ENCODE measurements around the gene CDKAL1.
"Not testable (repeated sequence)": the region's sequence is repeated elsewhere in the genome, so short reads cannot be mapped to it uniquely, and the experiment has no call there.

Gene CDKAL1

DNA sequence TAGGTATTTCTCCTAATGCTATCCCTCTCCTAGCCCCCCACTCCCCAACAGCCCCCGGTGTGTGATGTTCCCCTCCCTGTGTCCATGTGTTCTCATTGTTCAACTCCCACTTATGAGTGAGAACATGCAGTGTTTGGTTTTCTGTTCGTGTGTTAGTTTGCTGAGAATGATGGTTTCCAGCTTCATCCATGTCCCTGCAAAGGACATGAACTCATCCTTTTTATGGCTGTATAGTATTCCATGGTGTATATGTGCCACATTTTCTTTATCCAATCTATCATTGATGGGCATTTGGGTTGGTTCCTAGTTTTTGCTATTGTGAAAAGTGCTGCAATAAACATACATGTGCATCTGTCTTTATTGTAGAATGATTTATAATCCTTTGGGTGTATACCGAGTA is 56.2 kb downstream of the CDKAL1 start:
- not testable (repeated sequence) for DNase-seq (ENCODE audit: low read depth in 1 of 2, low spot score in 1 of 2)

DNA sequence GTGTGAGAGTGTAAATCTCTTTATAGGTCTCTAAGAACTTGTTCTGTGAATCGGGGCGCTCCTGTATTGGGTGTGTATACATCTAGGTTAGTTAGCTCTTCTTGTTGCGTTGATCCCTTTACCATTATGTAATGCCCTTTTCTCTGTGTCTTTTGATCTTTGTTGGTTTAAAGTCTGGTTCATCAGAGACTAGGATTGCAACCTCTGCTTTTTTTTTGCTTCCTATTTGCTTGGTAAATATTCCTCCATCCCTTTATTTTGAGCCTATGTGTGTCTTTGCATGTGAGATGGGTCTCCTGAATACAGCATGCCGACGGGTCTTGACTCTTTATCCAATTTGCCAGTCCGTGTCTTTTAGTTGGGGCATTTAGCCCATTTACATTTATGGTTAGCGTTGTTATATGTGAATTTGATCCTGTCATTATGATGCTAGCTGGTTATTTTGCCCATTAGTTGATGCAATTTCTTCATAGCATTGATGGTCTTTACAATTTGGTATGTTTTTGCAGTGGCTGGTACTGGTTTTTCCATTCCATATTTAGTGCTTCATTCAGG is 60.1 kb downstream of the CDKAL1 start:
- not testable (repeated sequence) for DNase-seq (ENCODE audit: low read depth in 1 of 2, low spot score in 1 of 2)

DNA sequence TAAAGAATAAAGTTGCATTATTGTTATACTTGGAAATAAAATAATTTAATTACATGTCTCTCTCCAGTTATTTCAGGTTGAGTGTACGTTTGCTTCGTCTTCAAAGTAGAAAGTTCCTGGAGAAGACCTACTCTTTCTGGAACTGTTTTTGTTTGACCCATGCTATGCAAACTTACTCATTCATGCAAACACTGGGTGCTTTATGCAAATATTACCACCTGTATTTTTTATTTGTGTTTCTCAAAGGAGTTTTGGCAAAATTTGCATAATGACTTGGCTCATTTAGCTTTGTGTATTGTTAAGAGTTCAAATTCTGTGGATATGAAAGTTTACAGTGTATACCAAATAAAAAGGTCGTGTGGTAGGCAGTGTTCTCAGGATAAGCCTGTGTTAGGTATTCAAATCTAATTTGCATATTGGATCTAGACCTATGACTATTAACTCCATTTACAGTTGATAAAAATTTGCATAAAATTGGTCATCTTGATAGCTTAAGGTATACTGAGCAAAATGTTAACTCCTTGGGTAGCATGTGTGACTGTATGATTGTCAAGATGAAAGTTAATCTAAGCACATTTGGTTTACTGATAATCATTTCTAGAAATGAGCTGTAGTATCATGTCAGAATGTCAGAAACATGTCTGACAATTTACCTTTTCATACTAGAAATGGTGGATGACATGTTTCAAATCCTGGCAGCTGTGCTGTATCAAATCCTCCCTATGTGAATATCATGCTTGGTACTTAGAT is 65.2 kb downstream of the CDKAL1 start:
- DNase-seq (ENCODE audit: low read depth in 1 of 2, low spot score in 1 of 2) = no peak

DNA sequence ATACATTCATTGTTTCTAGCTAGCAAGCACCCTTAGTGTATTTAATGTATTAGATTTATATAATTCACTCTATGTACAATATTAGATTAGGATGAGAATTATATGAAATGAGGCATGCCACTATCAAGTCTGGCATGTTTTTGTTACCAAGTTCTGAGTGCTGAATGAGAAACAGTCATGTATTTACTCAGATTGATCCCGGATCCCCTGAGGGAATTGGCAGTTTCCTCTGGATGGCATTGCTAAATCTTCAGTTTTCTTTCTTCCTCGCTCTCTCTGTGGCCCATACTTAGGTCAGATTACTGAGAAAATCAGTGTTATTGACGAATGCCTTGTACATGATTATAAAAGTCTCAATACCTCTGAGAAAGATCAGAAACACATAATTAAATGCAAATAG is 66.6 kb downstream of the CDKAL1 start:
- DNase-seq (ENCODE audit: low read depth in 1 of 2, low spot score in 1 of 2) = no peak

DNA sequence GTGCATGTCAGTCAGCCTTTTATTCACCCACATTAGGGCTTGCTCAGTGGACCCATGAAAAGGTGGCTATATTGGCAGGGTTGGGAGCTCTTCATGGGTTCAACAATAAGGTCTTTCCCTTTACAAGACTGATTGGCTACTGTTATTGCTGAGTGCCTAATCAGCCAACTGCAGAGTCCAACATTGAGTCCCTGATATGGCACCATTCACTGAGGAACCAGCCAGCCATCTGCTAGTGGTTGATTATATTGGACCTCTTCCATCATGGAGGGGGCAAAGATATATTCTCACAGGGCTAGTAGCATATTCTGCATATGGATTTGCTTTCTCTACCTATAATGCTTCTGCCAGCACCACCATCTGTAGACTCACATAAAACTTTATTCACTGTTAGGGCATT is 69.9 kb downstream of the CDKAL1 start:
- no peak for DNase-seq (ENCODE audit: low read depth in 1 of 2, low spot score in 1 of 2)

DNA sequence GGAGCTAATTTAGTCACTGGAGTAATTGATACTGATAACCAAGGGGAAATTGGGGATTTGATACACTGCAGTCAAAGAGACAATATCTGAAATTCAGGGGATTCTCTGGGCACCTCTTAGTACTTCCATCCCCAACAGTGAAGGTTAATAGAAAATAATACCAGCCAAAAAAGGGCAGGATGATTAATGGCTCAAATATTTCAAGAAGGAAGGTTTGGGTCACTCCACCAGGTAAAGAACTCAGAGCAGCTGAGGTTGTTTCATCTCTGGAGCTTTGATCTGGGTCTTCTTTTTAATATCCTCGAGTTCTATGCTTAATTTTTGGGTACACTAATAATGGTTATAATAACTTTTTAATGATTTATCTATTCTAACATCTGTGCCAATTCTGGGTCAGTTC is 70.8 kb downstream of the CDKAL1 start:
- DNase-seq (ENCODE audit: low read depth in 1 of 2, low spot score in 1 of 2) = no peak

DNA sequence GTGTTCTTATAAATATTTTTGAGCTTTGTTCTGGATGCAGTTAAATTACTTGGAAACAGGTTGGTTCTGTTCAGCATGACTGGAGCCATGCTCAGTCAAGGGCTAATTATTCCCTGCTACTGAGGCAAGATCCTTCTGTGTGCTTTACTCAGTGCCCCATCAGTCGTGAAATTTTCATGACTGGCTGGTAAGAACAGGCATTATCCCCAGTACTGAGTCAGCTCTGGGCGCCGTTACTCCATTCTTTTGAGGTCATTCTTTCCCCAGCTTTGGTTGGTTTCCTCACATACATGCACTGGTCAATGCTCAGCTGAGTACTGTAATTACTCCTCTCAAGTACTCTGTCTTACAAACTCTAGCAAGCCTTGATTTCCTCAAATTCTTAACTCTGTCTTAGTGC is 71.3 kb downstream of the CDKAL1 start:
- no peak for DNase-seq (ENCODE audit: low read depth in 1 of 2, low spot score in 1 of 2)

DNA sequence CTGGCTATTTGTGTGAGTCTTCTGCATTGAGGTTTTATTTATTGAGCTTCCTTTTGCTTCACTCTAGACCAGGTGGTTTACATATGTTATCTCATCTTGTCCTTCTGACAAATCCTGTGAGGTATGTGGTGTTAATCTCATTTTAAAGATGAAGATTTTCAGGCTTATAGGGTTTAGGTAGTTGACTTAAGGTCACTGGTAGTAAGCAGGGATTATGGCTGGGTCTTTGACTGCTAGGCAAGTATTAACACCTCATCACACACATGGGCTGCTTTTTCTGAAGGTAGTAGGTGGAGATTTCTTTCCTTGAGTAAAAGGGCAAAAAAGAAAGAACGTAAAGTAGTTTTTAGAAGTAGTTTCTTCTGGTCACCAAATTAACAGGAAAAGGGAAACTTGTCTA is 72.6 kb downstream of the CDKAL1 start:
- no peak for DNase-seq (ENCODE audit: low read depth in 1 of 2, low spot score in 1 of 2)

DNA sequence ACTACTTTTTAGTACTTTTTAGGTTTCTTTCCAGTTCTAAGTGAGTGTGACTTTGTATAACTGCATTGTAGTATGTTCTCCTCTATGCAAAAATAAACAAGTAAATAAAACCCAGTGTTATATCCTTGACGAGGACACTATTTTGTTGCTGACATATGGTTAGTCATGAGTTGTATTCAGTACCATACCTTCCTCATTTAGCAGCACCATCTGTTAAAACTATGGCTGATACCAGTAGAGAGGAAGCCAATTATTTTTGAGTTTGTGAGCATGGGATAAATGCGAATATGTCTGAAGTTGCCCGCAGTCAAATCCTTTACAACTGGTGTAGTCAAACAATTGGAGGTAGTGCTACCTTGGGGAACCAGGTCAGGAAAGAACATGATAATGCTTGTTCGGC is 74.1 kb downstream of the CDKAL1 start:
- DNase-seq (ENCODE audit: low read depth in 1 of 2, low spot score in 1 of 2) = no peak

DNA sequence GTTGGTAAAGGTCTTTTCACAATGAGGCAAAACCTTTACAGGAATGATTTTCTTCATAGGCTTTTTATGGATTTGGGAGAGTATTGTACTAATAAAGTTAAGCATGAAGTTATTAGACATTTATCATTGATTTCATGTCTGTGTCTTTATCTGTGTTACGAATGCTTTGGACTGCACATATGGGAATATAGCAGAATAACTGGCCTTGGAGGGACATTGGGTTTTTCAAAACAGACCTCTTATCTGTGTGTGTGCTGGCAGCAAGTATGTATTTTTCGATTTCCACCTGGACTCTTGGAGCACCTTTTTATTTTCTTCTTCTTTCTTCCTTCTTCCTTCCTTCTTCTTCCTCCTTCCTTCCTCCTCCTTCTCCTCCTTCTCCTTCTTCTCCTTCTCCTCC is 74.6 kb downstream of the CDKAL1 start:
- DNase-seq (ENCODE audit: low read depth in 1 of 2, low spot score in 1 of 2) = no peak

DNA sequence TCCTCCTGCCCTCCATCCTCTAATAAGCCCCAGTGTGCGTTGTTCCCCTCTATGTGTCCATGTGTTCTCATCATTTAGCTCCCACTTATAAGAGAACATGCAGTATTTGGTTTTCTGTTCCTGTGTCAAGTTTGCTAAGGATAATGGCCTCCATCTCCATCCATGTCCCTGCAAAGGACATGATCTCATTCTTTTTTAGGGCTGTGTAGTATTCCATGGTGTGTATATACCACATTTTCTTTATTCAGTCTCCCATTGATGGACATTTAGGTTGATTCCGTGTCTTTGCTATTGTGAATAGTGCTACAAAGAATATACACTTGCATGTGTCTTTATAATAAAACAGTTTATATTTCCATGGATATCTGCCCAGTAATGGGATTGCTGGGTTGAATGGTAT is 75.7 kb downstream of the CDKAL1 start:
- DNase-seq (ENCODE audit: low read depth in 1 of 2, low spot score in 1 of 2) = not testable (repeated sequence)

DNA sequence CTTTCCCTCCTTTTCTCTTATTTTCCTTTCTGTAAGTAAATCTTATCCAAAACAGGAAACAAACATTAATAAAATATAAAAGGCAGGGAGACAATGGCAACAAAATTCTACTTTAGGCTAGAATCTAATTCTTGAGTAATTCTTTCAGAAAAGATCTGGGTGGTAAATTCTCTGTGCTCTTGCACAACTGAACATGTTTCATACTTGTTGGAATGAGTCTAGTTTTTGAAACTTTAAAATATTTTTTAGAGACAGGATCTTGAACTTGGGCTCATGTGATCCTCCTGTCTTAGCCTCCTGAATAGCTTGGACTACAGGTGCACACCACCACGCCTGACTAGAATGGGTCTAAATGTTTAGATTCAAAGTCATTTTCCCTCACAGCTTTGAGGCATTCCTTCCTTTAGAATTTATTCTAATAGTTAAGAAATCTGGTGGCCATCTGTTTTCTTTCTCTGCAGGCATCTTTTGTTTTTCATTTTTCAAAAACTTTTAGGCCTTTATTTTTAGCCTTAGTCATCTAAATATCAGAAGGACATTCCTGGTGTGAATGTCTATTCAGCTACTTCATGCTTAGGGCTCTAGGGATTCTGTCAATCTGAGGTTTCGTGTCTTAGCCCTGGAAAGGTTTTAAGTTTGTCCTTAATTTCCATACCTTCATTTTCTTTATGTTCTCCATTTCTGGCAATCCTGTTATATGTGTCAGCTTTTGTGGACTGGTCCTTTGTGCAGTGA is 76.5 kb downstream of the CDKAL1 start:
- no peak for DNase-seq (ENCODE audit: low read depth in 1 of 2, low spot score in 1 of 2)

DNA sequence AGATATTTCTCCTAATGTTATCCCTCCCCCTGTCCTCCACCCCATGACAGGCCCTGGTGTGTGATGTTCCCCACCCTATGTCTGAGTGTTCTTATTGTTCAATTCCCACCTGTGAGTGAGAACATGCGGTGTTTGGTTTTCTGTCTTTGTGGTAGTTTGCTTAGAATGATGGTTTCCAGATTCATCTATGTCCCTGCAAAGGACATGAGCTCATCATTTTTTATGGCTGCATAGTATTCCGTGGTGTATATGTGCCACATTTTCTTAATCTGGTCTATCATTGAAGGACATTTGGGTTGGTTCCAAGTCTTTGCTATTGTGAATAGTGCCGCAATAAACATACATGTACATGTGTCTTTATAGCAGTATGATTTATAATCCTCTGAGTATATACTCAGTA is 83.3 kb downstream of the CDKAL1 start:
- not testable (repeated sequence) for DNase-seq (ENCODE audit: low read depth in 1 of 2, low spot score in 1 of 2)

DNA sequence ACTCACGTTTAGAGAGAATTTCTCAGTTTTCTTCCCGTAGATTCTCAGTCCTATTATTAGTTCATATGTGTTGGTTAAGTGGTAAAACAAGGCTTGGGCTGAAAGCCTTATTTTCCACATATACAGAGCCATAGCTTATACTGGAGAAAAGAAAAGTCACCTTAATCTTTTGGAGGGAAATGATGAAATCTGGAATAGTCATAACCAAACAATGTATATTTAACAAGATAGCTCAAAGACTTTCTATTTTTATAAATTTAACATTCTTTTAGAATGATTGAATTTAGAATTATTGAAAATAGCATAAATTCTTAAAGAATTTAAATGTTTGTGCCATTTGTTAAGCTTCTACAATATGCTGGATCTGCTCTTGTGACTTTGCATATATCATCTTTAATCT is 85.8 kb downstream of the CDKAL1 start:
- no peak for DNase-seq (ENCODE audit: low read depth in 1 of 2, low spot score in 1 of 2)

DNA sequence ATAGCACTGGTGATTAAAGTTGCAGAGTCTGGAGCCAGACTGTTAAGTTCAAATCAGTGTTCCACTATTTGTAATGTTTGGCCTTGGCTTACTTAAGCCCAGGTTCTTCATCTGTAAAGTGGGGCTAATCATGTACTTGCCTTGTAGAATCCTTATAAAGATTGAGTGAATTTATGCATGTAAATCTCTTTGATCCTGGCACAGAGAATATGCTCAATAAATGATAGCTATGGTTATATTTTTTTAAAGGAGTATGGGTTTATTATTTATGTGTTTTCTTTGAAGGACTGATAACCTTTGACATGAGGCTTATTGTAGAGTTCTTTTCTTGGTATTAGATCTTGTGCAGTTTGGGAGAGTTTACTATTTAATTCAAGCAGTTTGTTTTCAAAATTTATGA is 89.5 kb downstream of the CDKAL1 start:
- DNase-seq (ENCODE audit: low read depth in 1 of 2, low spot score in 1 of 2) = no peak

DNA sequence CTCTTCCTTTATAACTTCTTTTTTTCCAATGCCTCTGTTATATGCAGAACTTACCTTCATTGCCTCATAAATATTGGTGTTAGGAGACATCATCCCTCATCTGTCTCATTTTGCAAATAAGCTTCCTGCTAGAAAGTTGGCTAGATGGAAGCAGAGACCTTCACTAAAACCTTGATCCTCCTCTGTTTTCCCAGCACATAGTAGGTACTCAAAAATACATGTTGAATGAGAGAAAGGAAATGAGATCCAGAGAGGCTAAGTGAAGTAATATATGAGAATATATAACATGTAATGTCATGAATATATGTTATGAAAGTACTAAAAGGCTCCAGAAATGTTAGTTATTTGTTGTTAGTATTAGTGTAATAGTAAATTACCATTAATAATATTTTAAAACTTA is 91.9 kb downstream of the CDKAL1 start:
- DNase-seq (ENCODE audit: low read depth in 1 of 2, low spot score in 1 of 2) = no peak

DNA sequence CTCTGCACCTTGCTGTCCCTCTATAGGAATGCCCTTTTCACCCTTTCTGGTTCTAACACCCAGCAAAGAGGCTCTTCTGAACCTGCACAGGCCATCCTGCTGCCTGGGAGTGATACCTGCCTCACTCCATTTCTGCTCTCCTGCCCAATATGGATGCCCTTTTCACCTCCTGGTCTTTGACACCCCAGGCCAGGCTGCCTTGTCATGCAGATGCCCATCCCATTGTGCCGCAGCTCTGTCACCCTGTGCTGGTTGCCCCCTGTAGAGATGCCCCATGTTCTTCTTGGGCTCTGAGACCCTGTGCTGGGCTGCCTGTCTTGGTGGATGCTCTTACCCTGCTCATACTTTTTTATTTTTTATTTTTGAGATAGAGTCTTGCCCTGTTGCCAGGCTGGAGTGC is 95.3 kb downstream of the CDKAL1 start:
- DNase-seq (ENCODE audit: low read depth in 1 of 2, low spot score in 1 of 2) = no peak

DNA sequence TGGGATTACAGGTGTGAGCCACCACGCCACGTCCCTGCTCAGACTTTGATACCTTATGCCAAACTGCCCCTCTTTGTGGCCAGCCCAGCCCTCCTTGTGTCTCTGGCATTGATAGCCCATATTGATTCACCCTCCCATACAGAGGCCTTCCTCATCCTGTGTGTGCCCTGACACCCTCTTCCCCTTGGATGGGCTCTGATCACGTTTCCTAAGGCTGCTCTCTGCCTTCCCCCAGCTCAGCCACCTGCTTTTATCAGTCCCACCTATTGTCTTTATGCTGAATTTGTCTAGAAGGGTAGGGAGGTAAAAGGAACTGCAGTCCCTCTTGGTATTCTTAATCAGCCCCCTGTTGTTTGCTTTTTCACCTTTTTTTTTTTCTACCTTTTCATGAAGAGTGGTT is 95.9 kb downstream of the CDKAL1 start:
- no peak for DNase-seq (ENCODE audit: low read depth in 1 of 2, low spot score in 1 of 2)

DNA sequence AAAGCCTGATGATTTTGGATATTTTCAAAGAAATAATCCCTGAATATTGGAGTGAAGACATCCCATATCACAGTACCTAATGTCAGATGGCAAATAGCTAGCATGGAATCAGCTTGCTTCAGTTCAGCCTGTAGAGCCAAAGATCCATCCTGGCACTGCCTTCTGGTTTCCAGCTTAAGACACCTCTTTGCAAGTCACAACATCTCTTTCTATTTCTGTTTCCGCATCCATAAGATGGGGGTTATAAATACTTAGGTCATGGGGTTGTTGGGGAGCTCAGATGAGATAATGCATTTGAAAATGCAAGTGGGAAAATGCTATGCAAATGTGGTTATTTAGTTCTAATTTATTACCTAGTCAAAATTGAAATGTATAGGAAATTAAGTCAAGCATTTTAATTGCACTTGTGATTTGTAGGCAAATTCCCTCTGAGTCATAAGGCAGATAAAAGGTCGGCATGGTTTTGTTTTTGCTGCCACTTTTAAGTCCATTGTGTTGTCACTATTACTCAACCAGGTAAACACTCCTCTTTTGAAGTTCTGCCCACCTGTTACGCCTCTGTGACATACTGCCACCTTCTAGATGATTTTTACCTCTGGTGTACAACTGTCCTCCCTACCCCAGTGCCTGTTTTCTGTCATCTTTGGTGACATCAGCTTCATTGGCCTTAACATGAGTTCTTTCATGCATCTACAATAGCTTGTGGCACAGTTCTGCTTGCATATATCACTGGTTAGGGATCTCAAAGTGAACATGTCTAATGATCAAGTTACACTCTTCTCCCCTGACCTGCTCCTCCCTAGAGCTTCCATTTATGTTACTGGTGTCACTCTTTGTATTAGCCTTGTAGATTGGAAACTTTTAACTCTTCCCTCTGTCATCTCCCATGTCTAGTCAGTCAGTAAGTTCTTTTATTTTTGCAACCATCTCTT is 96.6 kb downstream of the CDKAL1 start:
- DNase-seq (ENCODE audit: low read depth in 1 of 2, low spot score in 1 of 2) = no peak

DNA sequence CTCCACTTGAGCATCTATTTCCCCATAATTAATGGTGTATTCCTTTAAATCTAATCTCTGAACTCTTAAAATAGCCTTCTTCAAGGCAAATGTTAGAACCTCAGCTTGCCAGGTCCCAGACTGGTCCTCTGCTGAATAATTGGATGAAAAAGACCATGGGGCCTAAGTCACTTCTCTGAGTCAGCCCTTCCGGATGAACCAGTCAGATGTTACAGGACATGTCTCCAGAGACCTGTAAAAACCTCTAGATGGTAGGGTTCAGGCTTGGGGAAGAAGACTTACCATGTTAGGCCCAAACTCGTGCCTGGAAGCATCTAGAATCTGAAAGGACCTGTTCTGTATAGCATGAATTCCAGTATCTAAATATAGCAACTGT is 97.3 kb downstream of the CDKAL1 start:
- DNase-seq (ENCODE audit: low read depth in 1 of 2, low spot score in 1 of 2) = no peak

DNA sequence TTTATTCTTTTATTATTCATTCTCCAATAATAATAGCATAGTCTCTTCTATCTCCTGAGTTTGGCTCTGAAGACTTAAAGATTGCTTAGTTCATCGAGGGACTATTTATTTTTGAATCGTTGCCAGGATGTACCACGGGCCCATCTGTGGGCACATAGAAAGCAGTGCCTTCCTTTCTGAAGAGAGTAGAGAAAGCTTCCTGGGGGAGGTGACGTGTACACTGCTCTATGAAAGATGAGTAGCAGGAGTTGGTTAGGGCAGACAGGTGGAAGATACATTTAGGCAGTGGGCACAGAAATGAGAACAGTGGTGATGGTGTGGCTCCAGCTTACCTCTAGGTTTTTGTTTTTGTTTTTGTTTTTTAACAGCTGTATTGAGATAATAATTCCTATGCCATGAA is 98.4 kb downstream of the CDKAL1 start:
- DNase-seq (ENCODE audit: low read depth in 1 of 2, low spot score in 1 of 2) = no peak

All from activated CD4-positive, alpha-beta T cell treated with anti-CD3 and anti-CD28 coated beads, Interleukin-2, amount 50 U/mL, for 24 hours (primary cell).